ENCODE results near the gene FAM199X. TPM values are rescaled to one million over a fixed set of nuclear protein-coding genes. Genes with fewer than 3 reads are reported as not detected.
A peak's percentile ranks its signal among the peaks of the same experiment; 100 is the strongest.

The FAM199X gene
- polyA plus RNA-seq, 1 experiment, result 2.5 TPM

GRCh38 chrX:104130808-104131207, 35.4 kb upstream of the FAM199X start:
- H3K36me3 ChIP-seq (ENCODE audit: control insufficient read depth, insufficient read depth, low read length), result no peaks in the 10 kb centered on the region
- ChIA-PET CTCF (interaction anchor here (1.6 kb wide), 1 partner anchor 18 kb away, joined by 5 read pairs; no protein-coding TSS in a partner anchor), POLR2A (no interaction called here)
- no peak for DNase-seq (ENCODE audit: low read depth)
- TF ChIP-seq CTCF (IDR thresholded peaks at IDR 0.05; ENCODE audit: insufficient read depth, low read depth, low read length), result no peak
- no peaks in the 10 kb centered on the region for H3K27me3 ChIP-seq (ENCODE audit: control insufficient read depth, insufficient read depth, low read length)
- H3K4me3 ChIP-seq (ENCODE audit: low read depth, low read length), result no peak overlapping the region

GRCh38 chrX:104134583-104135261, 31.5 kb upstream of the FAM199X start:
- ChIA-PET CTCF (interaction anchor here (2.8 kb wide), 1 partner anchor 290 kb away, joined by 14 read pairs; no protein-coding TSS in a partner anchor), POLR2A (no interaction called here)
- H3K36me3 ChIP-seq (ENCODE audit: control insufficient read depth, insufficient read depth, low read length), result no peaks in the 10 kb centered on the region

GRCh38 chrX:104135677-104136076, 30.6 kb upstream of the FAM199X start:
- Histone ChIP-seq H3K36me3 (ENCODE audit: control insufficient read depth, insufficient read depth, low read length) (no peaks in the 10 kb centered on the region), H3K27me3 (ENCODE audit: control insufficient read depth, insufficient read depth, low read length) (no peaks in the 10 kb centered on the region), H3K4me3 (ENCODE audit: low read depth, low read length) (no peak overlapping the region)
- no peak for TF ChIP-seq CTCF (IDR thresholded peaks at IDR 0.05; ENCODE audit: insufficient read depth, low read depth, low read length)
- ChIA-PET CTCF (interaction anchor here (0.9 to 2.8 kb wide), 6 partner anchors 10 to 290 kb away, joined by 3 to 14 read pairs (median 6); partner anchors contain the start of genes SLC25A53 and ZCCHC18), POLR2A (no interaction called here)
- DNase-seq (ENCODE audit: low read depth), result no peak

More at GRCh38 chrX:104134583-104135261, 31.5 kb upstream of the FAM199X start:
- no peaks in the 10 kb centered on the region for H3K27me3 ChIP-seq (ENCODE audit: control insufficient read depth, insufficient read depth, low read length)
- H3K4me3 ChIP-seq (ENCODE audit: low read depth, low read length), result no peak overlapping the region
- no peak for DNase-seq (ENCODE audit: low read depth)
- TF ChIP-seq CTCF (IDR thresholded peaks at IDR 0.05; ENCODE audit: insufficient read depth, low read depth, low read length), result no peak

- H3K27me3 ChIP-seq (ENCODE audit: control insufficient read depth, insufficient read depth, low read length), result no peaks in the 10 kb centered on the region
- peak overlapping the region; percentile 49 for H3K4me3 ChIP-seq (ENCODE audit: low read depth, low read length)
- ChIA-PET POLR2A (no interaction called here), CTCF (interaction anchor here (0.9 to 2.8 kb wide), 7 partner anchors 11 to 291 kb away, joined by 3 to 14 read pairs (median 4); partner anchors contain the start of genes SLC25A53 and ZCCHC18)
- DNase-seq (ENCODE audit: low read depth), result no peak
- H3K36me3 ChIP-seq (ENCODE audit: control insufficient read depth, insufficient read depth, low read length), result no peaks in the 10 kb centered on the region
- peak; percentile 63 for TF ChIP-seq CTCF (IDR thresholded peaks at IDR 0.05; ENCODE audit: insufficient read depth, low read depth, low read length)
These were observed 29.8 kb upstream of the FAM199X start for GRCh38 chrX:104136241-104137019.

GRCh38 chrX:104137496-104137895, 28.8 kb upstream of the FAM199X start:
- CTCF ChIA-PET, result interaction anchor here (1.0 to 2.8 kb wide), 5 partner anchors 24 to 305 kb away, joined by 3 to 14 read pairs (median 9); partner anchors contain the start of genes RAB9B and ZCCHC18

More at GRCh38 chrX:104137496-104137895, 28.8 kb upstream of the FAM199X start:
- no peak for DNase-seq (ENCODE audit: low read depth)
- POLR2A ChIA-PET, result no interaction called here
- Histone ChIP-seq H3K4me3 (ENCODE audit: low read depth, low read length) (no peak overlapping the region), H3K36me3 (ENCODE audit: control insufficient read depth, insufficient read depth, low read length) (no peaks in the 10 kb centered on the region), H3K27me3 (ENCODE audit: control insufficient read depth, insufficient read depth, low read length) (no peaks in the 10 kb centered on the region)
- no peak for TF ChIP-seq CTCF (IDR thresholded peaks at IDR 0.05; ENCODE audit: insufficient read depth, low read depth, low read length)

All from BJ (cell line).